GM06990 (cell line): ENCODE data around the gene BCL7C.

Experiments
- DNase-seq: peaks from one replicate; pipeline ENCODE4 v3.0.0-alpha.2; 2011; ENCODE audit not compliant: insufficient read length; ENCODE audit errors: extremely low read depth
- H3K27me3 ChIP-seq: replicated peaks from 2 replicates; pipeline ENCODE4 v1.6.0; 2011; ENCODE audit warnings: low read length; ENCODE audit not compliant: control insufficient read depth, insufficient read depth
- H3K36me3 ChIP-seq: 2 replicates; pipeline ENCODE4 v1.5.1; 2011; ENCODE audit warnings: low read length; ENCODE audit not compliant: control insufficient read depth, insufficient read depth
- H3K4me3 ChIP-seq: replicated peaks from 2 replicates; pipeline ENCODE4 v1.5.1; 2011; ENCODE audit warnings: low read depth, mild to moderate bottlenecking, control low read depth, low read length
- CTCF ChIP-seq: IDR thresholded peaks from 2 replicates; pipeline ENCODE4 v1.5.1; 2011; ENCODE audit warnings: low read length, control low read depth, mild to moderate bottlenecking, inconsistent platforms; ENCODE audit not compliant: insufficient read depth, poor library complexity, severe bottlenecking

Gene BCL7C

GRCh38 chr16:30924076-30924912 lies 30.4 kb upstream of the BCL7C start:
- no peaks in the 10 kb centered on the region for H3K27me3 ChIP-seq
- TF ChIP-seq CTCF: no peak
- peaks cover 5% of the 10 kb centered on the region for H3K36me3 ChIP-seq
- H3K4me3 ChIP-seq: peak overlapping the region; percentile 78
- DNase-seq: no peak

GRCh38 chr16:30923554-30924075 lies 29.7 kb upstream of the BCL7C start, which contains the start of gene FBXL19:
FBXL19 (plus strand) TSS chr16:30923572; CDS start chr16:30925755, 2,183 bp downstream.
- Histone ChIP-seq H3K36me3 (peaks cover 5% of the 10 kb centered on the region), H3K27me3 (no peaks in the 10 kb centered on the region), H3K4me3 (peak within 1 kb of the TSS; percentile 78)
- DNase-seq: no peak
- no peak for TF ChIP-seq CTCF

GRCh38 chr16:30922960-30923535 lies 29.2 kb upstream of the BCL7C start:
- H3K27me3 ChIP-seq: no peaks in the 10 kb centered on the region
- H3K36me3 ChIP-seq: peaks cover 3% of the 10 kb centered on the region
- no peak for TF ChIP-seq CTCF
- DNase-seq: peak; percentile 99
- peak overlapping the region; percentile 78 for H3K4me3 ChIP-seq

GRCh38 chr16:30922420-30922959 lies 28.6 kb upstream of the BCL7C start:
- Histone ChIP-seq H3K4me3 (peak overlapping the region; percentile 78), H3K36me3 (peaks cover 3% of the 10 kb centered on the region), H3K27me3 (no peaks in the 10 kb centered on the region)
- TF ChIP-seq CTCF: no peak
- peak; percentile 100 for DNase-seq

GRCh38 chr16:30921748-30922419 lies 28.0 kb upstream of the BCL7C start:
- no peaks in the 10 kb centered on the region for H3K27me3 ChIP-seq
- H3K36me3 ChIP-seq: peaks cover 3% of the 10 kb centered on the region
- peak overlapping the region; percentile 70 for H3K4me3 ChIP-seq
- peak; percentile 80 for DNase-seq
- peak; percentile 90 for TF ChIP-seq CTCF
